GM12878 (cell line): ENCODE measurements around the gene CHST5. TPM values are rescaled to one million over a fixed set of nuclear protein-coding genes. Genes with fewer than 3 reads are reported as not detected.

Source experiments
- ATAC-seq: fragments of 200-7000 bp; cut with Tn5 transposase; 3 replicates; pipeline ENCODE4 v1.9.1; 2020; ENCODE audit warnings: mild to moderate bottlenecking, moderate library complexity
- BruUV-seq: library from RNA; stranded (reverse); fragments of 400-500 nt; replicated peaks from 2 replicates; lab custom pipeline; 2021; lab: Mats Ljungman, UMichigan
- CTCF ChIA-PET: fragments of 300-600 bp; sonication (Branson Sonifier 250); formaldehyde crosslinking; extraction: SDS; loops from one replicate; lab custom pipeline; 2021; ENCODE audit warnings: inconsistent platforms; lab: Yijun Ruan, JAX
- POLR2A ChIA-PET: fragments of 350-600 bp; formaldehyde crosslinking; extraction: SDS; loops from one replicate; lab custom pipeline; 2021; ENCODE audit warnings: inconsistent platforms; lab: Charles Lee
- RAD21 ChIA-PET: fragments of 300-600 bp; sonication (Branson Sonifier 250); formaldehyde crosslinking; loops from one replicate; lab custom pipeline; 2023; ENCODE audit warnings: antibody characterized with exemption; ENCODE audit not compliant: unreplicated experiment; lab: Charles Lee
- SMC1A ChIA-PET: fragments of 300-600 bp; sonication (Branson Sonifier 250); formaldehyde crosslinking; loops from one replicate; lab custom pipeline; 2023; ENCODE audit not compliant: unreplicated experiment, uncharacterized antibody; lab: Charles Lee
- DNase-seq: peaks from one replicate; pipeline ENCODE4 v3.0.0-alpha.2; 2011; ENCODE audit warnings: low read depth, low spot score
- FAIRE-seq: peaks from 3 replicates; lab custom pipeline; 2011; peaks lifted over from hg19 to GRCh38; lab: Jason Lieb, UNC
- H2AFZ ChIP-seq: 2 replicates; pipeline ENCODE4 v1.6.0; 2011; ENCODE audit warnings: low read depth, low read length, control low read depth; ENCODE audit not compliant: control insufficient read depth
- H3K27ac ChIP-seq: 2 replicates; pipeline ENCODE4 v1.5.1; 2011; ENCODE audit warnings: control low read depth; ENCODE audit not compliant: control insufficient read depth, insufficient read depth
- H3K27me3 ChIP-seq, 2 experiments: replicated peaks in 1 of 2; 2 replicates each; pipeline versions ENCODE4 v1.6.0 to v1.6.1; 2011; ENCODE audit warnings: low read length in 1 of 2; ENCODE audit not compliant: control insufficient read depth in 2 of 2, insufficient read depth in 2 of 2
- H3K36me3 ChIP-seq, 2 experiments: 2 replicates each; pipeline ENCODE4 v1.5.1; 2011; ENCODE audit warnings: low read length in 1 of 2; ENCODE audit not compliant: control insufficient read depth in 2 of 2, insufficient read depth in 2 of 2
- H3K4me1 ChIP-seq: 2 replicates; pipeline ENCODE4 v1.6.1; 2011; ENCODE audit warnings: mild to moderate bottlenecking, low read length, moderate library complexity, mixed read lengths; ENCODE audit not compliant: control insufficient read depth, insufficient read depth
- H3K4me2 ChIP-seq: 2 replicates; pipeline ENCODE4 v1.6.0; 2011; ENCODE audit warnings: control low read depth; ENCODE audit not compliant: control insufficient read depth, insufficient read depth
- H3K4me3 ChIP-seq: fragments of 200-600 bp; sonication (generic); 2 replicates; pipeline ENCODE4 v1.5.1; 2016
- H3K79me2 ChIP-seq: 2 replicates; pipeline ENCODE4 v1.6.0; 2011; ENCODE audit warnings: low read length; ENCODE audit not compliant: control insufficient read depth, insufficient read depth
- H3K9ac ChIP-seq: 2 replicates; pipeline ENCODE4 v1.8.0; 2011; ENCODE audit warnings: low read length, control low read depth, mixed read lengths; ENCODE audit not compliant: control insufficient read depth, insufficient read depth
- H3K9me3 ChIP-seq: replicated peaks from 3 replicates; pipeline ENCODE4 v1.5.1; 2011; ENCODE audit warnings: mild to moderate bottlenecking, low read length; ENCODE audit not compliant: control insufficient read depth, insufficient read depth
- H4K20me1 ChIP-seq: 2 replicates; pipeline ENCODE4 v1.6.0; 2011; ENCODE audit not compliant: control insufficient read depth, insufficient read depth
- CBFB ChIP-seq: IDR thresholded peaks from 2 replicates; pipeline ENCODE4 v1.6.1; 2016; ENCODE audit warnings: antibody characterized with exemption, low read depth
- CHD4 ChIP-seq: fragments of 200-600 bp; sonication (generic); IDR thresholded peaks from 2 replicates; pipeline ENCODE4 v1.6.1; 2016; ENCODE audit warnings: mild to moderate bottlenecking
- EZH2 ChIP-seq: IDR thresholded peaks from 2 replicates; pipeline ENCODE4 v1.6.1; 2012; ENCODE audit warnings: low read depth, mild to moderate bottlenecking, control low read depth, inconsistent platforms, low read length, borderline replicate concordance; ENCODE audit not compliant: control insufficient read depth
- MEF2B ChIP-seq: fragments of 450-650 bp; IDR thresholded peaks from 2 replicates; pipeline ENCODE4 v1.6.1; 2018; ENCODE audit warnings: mild to moderate bottlenecking, moderate library complexity; ENCODE audit not compliant: partially characterized antibody, poor library complexity, severe bottlenecking
- MXI1 ChIP-seq: fragments of 150-350 bp; IDR thresholded peaks from 2 replicates; pipeline ENCODE4 v1.6.1; 2011; ENCODE audit warnings: low read depth, mild to moderate bottlenecking, inconsistent platforms, low read length, improper control_type of control experiment
- NBN ChIP-seq: fragments of 450-650 bp; IDR thresholded peaks from 2 replicates; pipeline ENCODE4 v1.6.1; 2016
- NFYA ChIP-seq: IDR thresholded peaks from 2 replicates; pipeline ENCODE4 v1.6.1; 2011; ENCODE audit warnings: low read depth, mild to moderate bottlenecking, low read length, improper control_type of control experiment, borderline replicate concordance
- POLR2AphosphoS2 ChIP-seq: IDR thresholded peaks from 2 replicates; pipeline ENCODE4 v1.6.1; 2011; ENCODE audit warnings: low read depth, mild to moderate bottlenecking, low read length, improper control_type of control experiment, moderate library complexity
- SP1 ChIP-seq: IDR thresholded peaks from one replicate; pipeline ENCODE4 v1.6.1; 2011; ENCODE audit warnings: low read depth, low read length
- STAT1 ChIP-seq: fragments of 450-650 bp; conservative IDR thresholded peaks from 2 replicates; pipeline ENCODE4 v1.6.1; 2014; ENCODE audit warnings: antibody characterized with exemption, mild to moderate bottlenecking
- STAT3 ChIP-seq: IDR thresholded peaks from 2 replicates; pipeline ENCODE4 v1.6.1; 2011; ENCODE audit warnings: low read depth, low read length, improper control_type of control experiment
- SUPT20H ChIP-seq: IDR thresholded peaks from 2 replicates; pipeline ENCODE4 v1.6.1; 2011; ENCODE audit warnings: low read depth, mild to moderate bottlenecking, low read length, moderate library complexity, borderline replicate concordance; ENCODE audit not compliant: control insufficient read depth
- TCF3 ChIP-seq: IDR thresholded peaks from 2 replicates; pipeline ENCODE4 v1.6.1; 2012; ENCODE audit warnings: low read depth, mild to moderate bottlenecking, low read length, borderline replicate concordance; ENCODE audit not compliant: insufficient read depth
- ZNF274 ChIP-seq: IDR thresholded peaks from one replicate; pipeline ENCODE4 v1.8.0; 2011; ENCODE audit not compliant: insufficient read length, insufficient read depth
- WGBS: methylation state at CpG from one replicate; pipeline ENCODE4 v1.1.6; 2016; ENCODE audit warnings: low lambda C conversion rate; ENCODE audit not compliant: insufficient replicate concordance, insufficient coverage; ENCODE audit errors: missing lambda C conversion rate; 5-methylcytosine and 5-hydroxymethylcytosine counted together
- in situ Hi-C: fragments of 300-500 bp; cut with MboI; formaldehyde crosslinking; loops from 9 replicates; pipeline ENCODE4 v1.14.3; 2018; ENCODE audit warnings: mixed read lengths
- intact Hi-C: fragments of 100-400 bp; cut with micrococcal nuclease; formaldehyde crosslinking; loops from one replicate; pipeline ENCODE4 v1.14.2; 2022; ENCODE audit not compliant: unreplicated experiment
- polyA plus RNA-seq, 11 experiments: library from polyadenylated mRNA; depleted of rRNA in 4 of 11; unstranded in 6 of 11; stranded (reverse) in 5 of 11; fragments of >200 nt; fragmentation: Nextera tagmentation in 4 of 11; fragmentation: Illumina TruSeq in 1 of 11; extraction: Ambion mirVana in 4 of 11; extraction: Trizol in 1 of 11; gene quantifications; 1 replicate in 1 of 11; 2 replicates in 10 of 11; pipeline versions ENCODE4 v1.2.1 to v1.2.3, GENCODE V29; 2011 to 2016; ENCODE audit warnings: inconsistent platforms in 2 of 11, missing spikeins in 2 of 11, low read depth in 1 of 11
- total RNA-seq, 4 experiments: library from RNA; depleted of rRNA in 3 of 4; stranded (reverse); fragments of >200 nt in 3 of 4; fragmentation: Illumina TruSeq in 1 of 4; extraction: Trizol in 1 of 4; gene quantifications; 2 replicates each; pipeline versions ENCODE4 v1.2.1 to v1.2.3, GENCODE V29; 2013 to 2021

The CHST5 gene
- total and polyA plus RNA-seq, 10 of the 15 experiments (the other 5 are each of a cell fraction or from before 2014, with no cell fraction given), result 0.04 to 0.43 (median 0.14) TPM; not detected in 6

- Histone ChIP-seq H3K9me3 (no peaks in the 10 kb centered on the region), H3K4me2 (no peak overlapping the region), H3K9ac (no peak overlapping the region), H3K4me3 (no peak overlapping the region), H3K27ac (no peak overlapping the region), H3K79me2 (no peaks in the 10 kb centered on the region)
- FAIRE-seq, result no peak
- SMC1A ChIA-PET, result interaction anchor here (0.7 to 6.3 kb wide), 5 partner anchors 8 to 24 kb away, joined by 3 to 40 read pairs (median 9); partner anchors contain the start of gene GABARAPL2
- TF ChIP-seq MEF2B (no peak), NBN (no peak), ZNF274 (no peak), MXI1 (no peak), CBFB (no peak), NFYA (no peak), SP1 (no peak), STAT1 (no peak), EZH2 (no peak), POLR2AphosphoS2 (no peak), STAT3 (no peak), SUPT20H (no peak), TCF3 (no peak), CHD4 (no peak)
- TF ChIP-seq, all 136 proteins: peak for 0
- Histone ChIP-seq H4K20me1 (no peaks in the 10 kb centered on the region), H2AFZ (no peak overlapping the region), H3K4me1 (peaks cover 12% of the 10 kb centered on the region), H3K36me3 (no peaks in the 10 kb centered on the region), H3K27me3 (no peaks in the 10 kb centered on the region)
- no peak for ATAC-seq
- RAD21 ChIA-PET, result interaction anchor here (1.1 to 2.3 kb wide), 3 partner anchors 21 to 69 kb away, joined by 3 to 10 read pairs (median 10); no protein-coding TSS in a partner anchor
- TSS peak; percentile 34 for BruUV-seq
- intact Hi-C loops (loop anchor here (5.0 kb wide), 1 partner anchor 91 kb away; the partner anchor contains the start of gene TMEM170A), in situ Hi-C loops (no loop called here)
- DNase-seq, result no peak
- POLR2A ChIA-PET, result interaction anchor here (0.5 to 8.1 kb wide), 3 partner anchors 12 to 16 kb away, joined by 3 to 72 read pairs (median 4); partner anchors contain the start of gene GABARAPL2
- CTCF ChIA-PET, result interaction anchor here (0.6 to 4.7 kb wide), 8 partner anchors 12 to 211 kb away, joined by 3 to 53 read pairs (median 6); partner anchors contain the start of genes ADAT1 and GABARAPL2
- WGBS, result 90% methylated on average over 2 of the region's 2 CpGs
Measured at GRCh38 chr16:75552951-75553350, 17.0 kb upstream of the CHST5 start.
